ENCODE measurements around the gene OPCML. TPM values are rescaled to one million over a fixed set of nuclear protein-coding genes. Genes with fewer than 3 reads are reported as not detected.

Gene OPCML
- polyA plus RNA-seq, 3 donors: not detected

- Mint-ChIP-seq H3K36me3 (no peaks in the 10 kb centered on the region), H3K27me3 (ENCODE audit: low read depth in 3 of 3) (peaks cover 0 to 3% (median 0%) of the 10 kb centered on the region in 3 donors), H3K4me1 (no peaks in the 10 kb centered on the region), H3K4me3 (no peak overlapping the region), H3K27ac (no peak overlapping the region), H3K9me3 (peaks cover 5 to 15% (median 8%) of the 10 kb centered on the region in 7 donors)
- no peak for DNase-seq
- H3K4me3 ChIP-seq (replicated peaks in 1 of 3; ENCODE audit: low read depth in 2 of 3, low read length in 3 of 3): no peak overlapping the region
- no peaks in the 10 kb centered on the region for H3K79me2 ChIP-seq (ENCODE audit: insufficient read depth, low read length)
- H3K27ac ChIP-seq (ENCODE audit: low read depth in 1 of 2, low read length in 2 of 2): no peak overlapping the region
- H3K36me3 ChIP-seq (replicated peaks in 1 of 2; ENCODE audit: control insufficient read depth in 1 of 2, insufficient read depth in 2 of 2, low read length in 2 of 2): no peaks in the 10 kb centered on the region
- no peaks in the 10 kb centered on the region for H4K20me1 ChIP-seq (ENCODE audit: insufficient read depth, low read length)
- no peak overlapping the region for H2AFZ ChIP-seq (ENCODE audit: insufficient read depth, low read depth, low read length, poor library complexity, severe bottlenecking)
- peaks cover 13 to 33% of the 10 kb centered on the region in 2 donors for H3K9me3 ChIP-seq (replicated peaks in 1 of 2; ENCODE audit: control insufficient read depth in 1 of 2, insufficient read depth in 1 of 2, low read length in 2 of 2)
- H3K4me2 ChIP-seq (replicated peaks; ENCODE audit: extremely low read depth, low read length, poor library complexity, severe bottlenecking): no peak overlapping the region
- no peaks in the 10 kb centered on the region for H3K27me3 ChIP-seq (ENCODE audit: control insufficient read depth in 2 of 2, insufficient read depth in 2 of 2, low read length in 2 of 2)
- H3K9ac ChIP-seq (ENCODE audit: insufficient read depth, low read length, poor library complexity, severe bottlenecking): no peak overlapping the region
- intact Hi-C loops (cut with micrococcal nuclease): no loop called here
- TF ChIP-seq CTCF (IDR thresholded peaks at IDR 0.05): no peak
- no peaks in the 10 kb centered on the region for H3K4me1 ChIP-seq (ENCODE audit: control insufficient read depth in 1 of 2, insufficient read depth in 2 of 2, low read length in 2 of 2)
- WGBS (ENCODE audit: insufficient coverage): 0% methylated on average over 3 of the region's 7 CpGs
Measured at GRCh38 chr11:132838627-132839026, 693.7 kb downstream of the OPCML start.

- H3K36me3 Mint-ChIP-seq: no peaks in the 10 kb centered on the region
- Histone ChIP-seq H3K9me3 (replicated peaks in 1 of 2; ENCODE audit: control insufficient read depth in 1 of 2, insufficient read depth in 1 of 2, low read length in 2 of 2) (peaks cover 0 to 3% of the 10 kb centered on the region in 2 donors), H3K27ac (ENCODE audit: low read depth in 1 of 2, low read length in 2 of 2) (no peak overlapping the region), H2AFZ (ENCODE audit: insufficient read depth, low read depth, low read length, poor library complexity, severe bottlenecking) (no peak overlapping the region), H3K9ac (ENCODE audit: insufficient read depth, low read length, poor library complexity, severe bottlenecking) (no peak overlapping the region), H3K4me3 (replicated peaks in 1 of 3; ENCODE audit: low read depth in 2 of 3, low read length in 3 of 3) (no peak overlapping the region), H4K20me1 (ENCODE audit: insufficient read depth, low read length) (no peaks in the 10 kb centered on the region), H3K79me2 (ENCODE audit: insufficient read depth, low read length) (no peaks in the 10 kb centered on the region), H3K4me2 (replicated peaks; ENCODE audit: extremely low read depth, low read length, poor library complexity, severe bottlenecking) (no peak overlapping the region), H3K4me1 (ENCODE audit: control insufficient read depth in 1 of 2, insufficient read depth in 2 of 2, low read length in 2 of 2) (no peaks in the 10 kb centered on the region), H3K27me3 (ENCODE audit: control insufficient read depth in 2 of 2, insufficient read depth in 2 of 2, low read length in 2 of 2) (no peaks in the 10 kb centered on the region), H3K36me3 (replicated peaks in 1 of 2; ENCODE audit: control insufficient read depth in 1 of 2, insufficient read depth in 2 of 2, low read length in 2 of 2) (no peaks in the 10 kb centered on the region)
- no peaks in the 10 kb centered on the region for H3K27me3 Mint-ChIP-seq (ENCODE audit: low read depth in 3 of 3)
- intact Hi-C loops (cut with micrococcal nuclease): no loop called here
- TF ChIP-seq CTCF (IDR thresholded peaks at IDR 0.05): no peak
- H3K4me1 Mint-ChIP-seq: no peaks in the 10 kb centered on the region
- no peak overlapping the region for H3K4me3 Mint-ChIP-seq
- DNase-seq: no peak
- H3K27ac Mint-ChIP-seq: no peak overlapping the region
- peaks cover 0 to 5% (median 3%) of the 10 kb centered on the region in 7 donors for H3K9me3 Mint-ChIP-seq
- WGBS (ENCODE audit: insufficient coverage): no CpG with 5 or more reads among the region's 2 CpGs
Measured at GRCh38 chr11:132831272-132831671, 701.0 kb downstream of the OPCML start.
